ENCODE measurements around the gene AMY1B.
"Not testable (repeated sequence)": the region's sequence is repeated elsewhere in the genome, so short reads cannot be mapped to it uniquely, and the experiment has no call there.

DNA sequence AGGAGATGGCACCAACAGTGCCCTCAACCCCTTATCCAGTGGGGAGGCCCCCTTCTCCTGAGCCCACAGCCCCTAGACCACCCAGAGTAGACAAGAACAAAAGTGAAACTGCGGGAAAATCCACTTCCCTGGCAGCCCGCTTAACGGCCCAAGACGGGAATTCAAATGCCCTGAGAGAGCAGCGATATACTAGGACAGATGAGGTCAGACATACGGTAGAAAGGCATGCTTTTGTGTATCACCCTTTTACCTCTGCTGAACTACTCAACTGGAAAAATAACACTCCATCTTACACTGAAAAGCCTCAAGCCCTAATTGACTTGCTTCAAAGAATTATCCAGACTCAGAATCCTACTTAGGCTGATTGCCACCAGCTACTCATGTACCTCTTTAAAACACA is 1.4 kb upstream of the AMY1B start:
- TF ChIP-seq POLR2A, SPI1, POLR2AphosphoS5 (IDR thresholded peaks at IDR 0.05; ENCODE audit: low read depth, low read length): not testable (repeated sequence)

Measured in GM12891 (cell line).